Inferior parietal cortex (tissue), 1 donor: Measurements from ENCODE around the gene BCL7A.

Experiments
- DNase-seq: peaks from one replicate; pipeline ENCODE4 v3.0.0-alpha.2; 2016; ENCODE audit errors: extremely low spot score

The BCL7A gene

GRCh38 chr12:121996945-121997612, 24.6 kb upstream of the BCL7A start:
- no peak for DNase-seq

GRCh38 chr12:122001466-122002209, 20.0 kb upstream of the BCL7A start:
- DNase-seq = peak; percentile 48

DNA sequence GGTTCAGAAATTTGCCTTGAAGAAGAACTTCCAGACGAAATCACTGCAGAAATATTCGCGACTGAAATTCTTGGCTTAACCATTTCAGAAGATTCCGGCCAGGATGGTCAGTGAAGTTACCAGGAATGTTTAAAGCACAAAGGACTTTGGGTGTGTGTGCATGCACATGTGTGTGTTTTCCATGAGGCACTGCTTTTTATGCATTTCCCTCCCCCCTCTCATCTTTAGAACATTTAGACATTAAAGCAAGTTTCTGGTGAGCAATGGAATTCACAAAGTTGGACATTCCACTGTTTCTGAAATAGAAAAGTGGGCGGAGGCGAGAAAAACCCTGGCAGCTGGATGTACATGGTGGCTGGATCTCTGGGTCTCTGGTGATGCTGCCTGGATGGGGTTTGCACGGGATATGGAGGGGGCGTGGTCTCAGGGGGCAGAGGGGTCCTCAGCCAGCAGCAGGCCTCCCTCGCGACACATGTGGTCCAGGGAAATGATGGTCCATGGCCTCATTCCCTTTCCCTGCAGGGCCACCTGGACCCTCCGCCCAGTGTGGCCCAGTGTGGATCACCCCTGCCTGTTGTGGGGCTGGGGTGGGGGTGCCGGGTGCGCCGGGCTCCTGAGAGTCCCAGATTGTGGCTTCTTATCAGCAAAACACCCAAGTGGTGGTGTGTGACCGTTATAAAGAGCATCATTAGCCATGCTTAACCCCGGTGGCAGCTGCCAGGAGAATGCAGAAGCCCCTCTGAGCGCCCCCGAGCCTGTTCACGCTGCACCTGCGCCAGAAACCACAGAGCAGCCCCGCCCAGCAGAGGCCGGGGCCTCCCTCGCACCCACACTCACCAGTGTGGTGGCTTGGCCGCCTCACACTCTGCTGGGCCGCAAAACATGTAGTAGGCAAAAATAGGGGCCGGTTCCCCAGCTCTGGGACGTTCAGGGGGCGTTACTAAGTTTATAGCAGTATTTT, 17.8 kb upstream of the BCL7A start:
- peak; percentile 15 for DNase-seq

DNA sequence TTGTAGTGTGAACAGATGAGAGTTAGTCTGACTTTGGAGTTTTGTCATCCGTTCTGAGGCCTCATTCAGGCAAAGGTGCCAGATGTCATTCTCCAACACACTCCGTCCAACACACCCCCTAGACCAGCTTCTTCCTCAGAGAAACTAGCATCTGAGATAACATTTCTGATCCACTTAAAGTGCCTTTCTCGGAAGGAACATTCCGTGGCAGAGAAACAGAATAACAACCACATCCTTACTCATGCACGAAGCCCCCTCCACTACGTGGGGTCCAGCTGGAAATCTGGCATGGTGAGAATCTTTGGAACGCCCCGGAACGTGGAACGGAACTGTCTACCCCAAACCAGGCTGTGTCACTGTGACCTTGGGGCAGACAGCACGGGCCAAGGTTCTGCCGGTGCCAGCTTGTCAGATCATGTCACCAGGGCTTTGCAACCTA, 17.0 kb upstream of the BCL7A start:
- DNase-seq = no peak

- no peak for DNase-seq
These were observed 16.4 kb upstream of the BCL7A start for GRCh38 chr12:122005252-122005776.

DNA sequence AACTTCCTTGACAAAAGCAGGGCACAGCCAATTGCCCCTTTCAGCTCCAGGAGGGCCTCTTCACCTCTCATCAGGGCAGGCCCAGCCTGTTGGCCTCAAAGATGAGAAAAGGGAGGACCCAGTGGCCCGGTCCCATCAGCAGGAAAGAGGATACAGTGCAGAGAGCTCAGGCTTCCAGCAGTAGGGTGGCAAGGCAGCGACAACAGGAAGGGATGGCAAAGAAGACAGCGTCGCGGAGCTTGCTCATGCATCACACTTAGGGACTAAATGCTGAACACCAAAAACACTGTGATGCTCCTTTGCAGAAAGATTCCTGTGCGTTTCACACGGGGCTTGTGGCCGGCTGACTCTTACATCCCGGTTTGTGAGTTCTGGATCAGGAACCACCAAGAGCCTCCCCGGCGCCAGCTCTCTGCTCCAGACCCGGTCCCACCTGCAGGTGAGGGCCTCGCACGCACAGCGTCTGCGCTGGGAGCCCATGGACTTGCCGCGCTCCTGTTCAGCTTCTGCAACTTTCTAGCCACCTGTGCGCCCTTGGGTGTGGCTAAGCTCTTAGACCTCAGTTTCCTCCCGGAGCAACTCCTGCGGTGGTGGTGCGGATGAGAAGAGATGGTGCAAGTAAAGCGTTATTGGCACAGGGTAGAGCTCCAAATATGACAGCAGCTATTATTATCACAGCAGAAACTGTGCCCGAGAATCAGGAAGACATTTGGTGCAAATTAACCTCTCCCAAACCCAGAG, 15.3 kb upstream of the BCL7A start:
- DNase-seq = no peak

GRCh38 chr12:122009741-122010140, 11.9 kb upstream of the BCL7A start:
- DNase-seq = no peak

GRCh38 chr12:122012184-122012583, 9.5 kb upstream of the BCL7A start:
- no peak for DNase-seq

DNA sequence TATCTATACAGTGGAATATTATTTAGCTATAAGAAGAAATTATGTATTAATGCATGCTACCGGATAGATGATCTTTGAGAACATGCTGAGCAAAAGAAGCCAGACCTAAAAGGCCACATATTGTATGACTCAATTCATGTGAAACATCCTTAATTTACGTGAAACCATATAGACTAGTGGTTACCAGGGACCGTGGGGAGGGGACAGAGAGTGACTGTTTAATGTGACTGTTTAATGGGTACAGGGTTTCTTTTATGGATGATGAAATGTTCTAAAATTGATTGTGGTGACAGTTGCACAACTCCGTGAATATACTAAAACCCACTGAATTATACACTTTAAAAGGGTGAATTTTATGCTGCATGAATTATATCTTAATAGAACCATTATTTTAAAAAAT, 8.5 kb upstream of the BCL7A start:
- DNase-seq = no peak

DNA sequence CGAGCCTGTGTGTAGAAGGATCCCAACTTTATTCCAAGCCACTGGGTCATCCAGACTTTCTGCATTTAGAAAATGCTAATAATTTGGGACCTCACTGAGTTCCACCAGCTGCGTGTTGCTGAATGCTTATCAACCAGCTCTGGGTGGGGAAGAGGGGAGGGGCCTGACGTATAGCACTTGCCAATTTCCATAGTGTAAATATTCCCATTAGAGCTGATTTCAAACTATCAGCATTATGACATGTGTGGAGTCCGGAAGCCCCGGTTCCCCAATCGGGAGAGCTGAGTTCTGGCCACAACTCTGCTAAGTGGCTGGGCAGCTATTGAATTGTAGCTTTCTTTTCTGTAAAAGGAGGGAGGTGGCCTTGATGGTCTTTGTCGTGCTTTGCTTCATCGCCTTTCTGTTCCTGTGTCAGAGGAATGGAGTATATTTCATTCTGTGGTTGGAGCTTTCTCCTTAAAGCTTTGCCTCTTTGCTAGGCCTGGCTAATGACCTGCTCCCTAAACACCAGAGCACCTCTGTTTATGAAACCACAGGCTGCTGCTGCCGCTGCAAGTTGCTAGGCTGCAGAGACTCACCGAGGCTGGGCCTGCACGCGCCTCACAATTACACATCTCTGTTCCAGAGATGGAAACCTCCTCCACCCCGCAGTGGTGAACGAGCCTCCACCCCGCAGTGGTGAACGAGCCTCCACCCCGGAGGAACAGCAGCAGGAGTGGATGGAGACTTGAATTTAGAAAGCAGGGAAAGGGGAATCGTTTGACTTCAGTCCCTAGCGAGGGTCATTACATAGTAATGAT, 7.7 kb upstream of the BCL7A start:
- DNase-seq = no peak

- DNase-seq = no peak
These were observed 6.9 kb upstream of the BCL7A start for GRCh38 chr12:122014781-122015180.

- DNase-seq = no peak
These were observed 3.2 kb upstream of the BCL7A start for GRCh38 chr12:122018457-122018856.

DNA sequence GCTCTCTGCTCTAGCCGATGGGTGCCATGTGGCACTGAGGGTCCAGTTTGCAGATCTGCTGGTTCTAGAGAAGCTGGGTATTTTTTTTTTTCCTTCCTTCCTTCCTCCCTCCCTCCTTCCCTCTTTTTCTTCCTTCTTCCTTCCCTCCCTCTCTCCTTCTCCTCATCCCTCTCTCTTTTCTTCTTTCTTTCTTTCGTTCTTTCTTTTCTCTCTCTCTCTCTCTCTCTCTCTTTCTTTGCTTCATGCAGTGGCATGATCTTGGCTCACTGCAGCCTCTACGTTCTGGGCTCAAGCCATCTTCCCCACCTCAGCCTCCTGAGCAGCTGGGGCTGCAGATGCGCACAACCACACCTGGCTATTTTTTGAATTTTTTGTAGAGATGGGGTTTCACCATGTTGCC, 2.7 kb upstream of the BCL7A start:
- DNase-seq = no peak

- DNase-seq = no peak
These were observed 890 bp upstream of the BCL7A start for GRCh38 chr12:122020795-122021192.

DNA sequence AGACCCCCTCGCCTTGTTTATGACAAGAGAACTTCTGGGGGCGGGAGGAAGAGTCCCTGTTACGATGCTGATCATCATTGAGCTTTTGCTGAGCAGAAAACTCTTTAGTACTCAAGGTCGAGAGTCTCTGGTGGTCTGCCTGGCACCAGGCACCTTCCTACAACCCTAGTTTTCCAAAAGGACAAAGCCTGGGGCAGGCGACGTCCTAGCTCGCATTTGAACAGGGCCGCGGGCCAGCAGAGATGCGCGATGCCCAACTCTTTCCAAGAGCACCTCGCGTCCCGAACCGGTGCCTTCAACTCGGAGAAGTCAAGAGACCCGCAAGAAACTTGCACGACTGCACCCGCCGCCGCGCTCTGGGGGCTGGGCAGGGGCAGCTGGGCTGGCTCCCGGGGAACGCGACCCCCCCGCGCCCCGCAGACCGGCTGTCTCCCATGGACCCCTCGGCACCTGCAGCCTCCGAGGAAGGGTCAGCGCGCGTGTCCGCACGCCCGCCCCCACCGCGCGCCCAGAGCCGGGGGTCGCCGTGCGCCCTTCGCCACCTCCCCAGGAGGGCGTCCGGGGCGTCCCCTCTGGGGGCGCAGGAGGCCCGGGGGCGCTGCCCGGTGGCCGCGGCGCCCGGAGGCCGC, 377 bp upstream of the BCL7A start:
- DNase-seq = no peak

DNA sequence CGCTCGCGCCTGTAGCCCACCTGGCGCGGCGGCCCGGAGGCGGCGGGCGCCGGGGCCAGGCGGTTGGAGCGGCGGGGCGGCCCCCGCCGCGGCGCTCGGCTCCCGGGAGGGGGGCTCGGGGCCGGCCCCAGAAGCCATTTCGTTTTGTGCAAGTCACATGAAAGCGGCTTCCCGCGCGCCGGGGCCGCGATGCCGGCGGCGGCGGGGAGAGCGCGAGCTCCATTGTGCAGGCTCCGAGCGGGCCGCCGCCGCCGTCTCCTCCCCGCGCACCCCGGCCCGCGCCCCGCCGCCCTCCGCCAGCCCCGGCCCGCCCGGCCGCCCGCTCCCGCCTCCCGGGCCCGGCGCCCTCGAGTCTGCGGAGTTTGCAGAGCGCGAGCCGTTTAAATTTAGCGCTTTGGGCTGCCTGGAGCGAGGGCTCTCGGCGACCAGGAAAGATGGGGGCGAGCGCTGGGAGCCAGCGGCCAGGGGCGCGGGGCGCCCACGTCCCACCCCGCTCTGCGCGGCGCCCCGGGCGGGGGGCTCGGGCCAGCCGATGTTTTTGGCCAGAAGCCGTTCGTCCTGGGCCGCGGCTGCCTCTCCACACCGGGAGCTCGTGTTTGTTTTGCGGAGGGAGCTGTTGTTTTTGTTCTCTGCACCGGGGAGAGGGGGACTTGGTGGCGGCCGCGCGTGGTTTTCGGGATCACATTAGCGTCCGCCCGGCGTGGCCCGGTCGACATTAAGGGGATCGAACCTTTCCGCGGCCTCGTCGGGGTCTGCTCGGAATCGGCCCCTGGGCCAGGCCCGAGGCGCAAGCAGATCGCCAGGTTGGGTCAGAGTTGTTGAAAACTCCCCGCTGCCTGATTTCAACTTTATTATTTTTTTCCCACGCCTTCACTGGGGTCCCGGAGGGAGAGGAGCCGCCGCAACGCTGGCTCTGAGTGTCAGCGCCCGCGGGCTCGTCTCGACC, 982 bp downstream of the BCL7A start:
- no peak for DNase-seq

GRCh38 chr12:122023339-122024131, 1.9 kb downstream of the BCL7A start:
- DNase-seq = peak; percentile 65
